CD4-positive, alpha-beta T cell treated with Interleukin-6 for 4 hours (primary cell): ENCODE measurements around the gene KDM5A.
"Not testable (repeated sequence)": the region's sequence is repeated elsewhere in the genome, so short reads cannot be mapped to it uniquely, and the experiment has no call there.

ENCODE experiments used
- DNase-seq: peaks from one replicate; pipeline ENCODE4 v3.0.0-alpha.2; 2020; ENCODE audit warnings: mixed read lengths

KDM5A gene

DNA sequence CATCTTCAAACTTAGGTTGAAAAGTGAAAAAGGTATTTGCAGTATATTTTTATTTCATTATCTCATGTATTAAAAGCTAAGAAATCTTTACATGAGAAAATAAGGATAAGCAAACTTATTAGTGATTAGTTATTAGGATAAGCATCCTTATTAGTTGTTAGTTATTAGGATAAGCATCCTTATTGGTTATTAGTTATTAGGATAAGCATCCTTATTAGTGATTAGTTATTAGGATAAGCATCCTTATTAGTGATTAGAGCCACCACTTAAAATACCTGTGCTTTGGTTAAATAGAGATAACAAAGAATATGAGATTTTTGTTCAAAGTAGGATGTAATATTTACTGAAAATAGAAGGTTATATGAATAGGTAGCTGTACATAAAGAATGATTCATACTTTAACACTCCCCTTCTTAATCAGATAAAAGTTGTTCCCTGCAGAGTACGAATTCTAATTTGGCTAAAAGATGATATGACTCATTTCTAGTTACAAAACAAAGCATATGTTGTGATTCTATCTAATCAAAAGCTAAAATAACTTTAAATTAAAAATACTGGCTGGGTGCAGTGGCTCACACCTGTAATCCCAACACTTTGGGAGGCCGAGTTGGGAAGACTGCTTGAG, 56.4 kb downstream of the KDM5A start:
- DNase-seq: no peak

DNA sequence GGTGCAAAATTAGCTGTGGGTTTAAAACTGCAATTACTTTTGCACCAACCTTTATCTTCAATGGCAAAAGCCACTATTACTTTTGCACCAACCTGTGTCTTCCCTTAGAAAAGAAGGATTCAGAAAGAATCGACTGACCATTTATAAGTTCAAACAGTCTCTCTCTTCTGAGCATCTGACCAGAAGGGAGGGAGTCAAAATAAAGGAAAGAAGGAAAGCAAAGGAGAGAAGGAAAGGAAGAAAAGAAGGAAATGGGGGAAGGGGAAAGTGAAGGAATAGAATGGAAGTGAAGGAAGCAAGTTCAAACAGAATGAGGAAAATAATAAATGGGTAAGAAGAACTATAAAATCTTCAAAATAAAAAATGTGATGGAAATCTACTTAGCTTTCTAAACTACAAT, 57.8 kb downstream of the KDM5A start:
- no peak for DNase-seq

GRCh38 chr12:325906-326305, 63.2 kb downstream of the KDM5A start:
- no peak for DNase-seq

GRCh38 chr12:323507-323906, 65.6 kb downstream of the KDM5A start:
- no peak for DNase-seq

- no peak for DNase-seq
These were observed 67.4 kb downstream of the KDM5A start for GRCh38 chr12:321606-322326.

- DNase-seq: no peak
These were observed 70.2 kb downstream of the KDM5A start for GRCh38 chr12:318759-319515.

DNA sequence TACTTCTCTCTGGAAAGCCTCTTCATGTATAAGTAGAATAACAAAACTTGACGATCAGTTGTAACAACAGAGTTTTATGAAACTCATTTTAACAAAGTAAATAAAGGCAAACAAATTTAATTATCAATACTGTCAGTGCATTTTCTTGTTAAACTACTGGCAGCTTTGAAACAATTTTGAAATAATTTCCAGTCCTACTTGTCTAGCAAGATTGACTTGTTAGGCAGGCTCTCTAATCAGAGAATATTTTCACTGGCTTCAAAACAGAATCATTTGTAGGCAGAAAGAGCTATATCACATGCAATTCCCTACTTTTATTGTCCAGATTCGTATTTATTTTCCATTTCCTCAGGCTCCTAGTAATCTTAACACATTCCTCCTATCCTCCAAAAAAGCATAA, 80.6 kb downstream of the KDM5A start:
- DNase-seq: no peak

DNA sequence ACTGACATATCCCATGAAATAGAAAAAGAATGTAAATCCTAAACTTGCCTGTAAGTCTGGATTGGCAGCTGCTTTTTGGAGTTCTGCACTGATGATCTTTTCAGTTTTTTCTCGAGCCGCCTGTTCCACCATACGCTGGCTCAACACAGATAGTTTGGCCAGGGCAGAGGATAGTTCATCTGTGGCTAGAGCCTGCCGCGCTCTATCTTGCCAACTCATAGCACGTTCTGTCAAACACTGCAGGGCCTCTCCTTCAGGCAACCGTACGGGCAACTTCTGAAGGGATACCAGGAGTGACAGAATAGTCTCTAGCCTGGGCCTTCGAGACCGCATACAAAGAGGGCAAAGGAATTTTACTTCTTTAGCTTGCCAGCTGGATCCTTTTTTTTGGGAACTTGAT, 81.7 kb downstream of the KDM5A start:
- no peak for DNase-seq

DNA sequence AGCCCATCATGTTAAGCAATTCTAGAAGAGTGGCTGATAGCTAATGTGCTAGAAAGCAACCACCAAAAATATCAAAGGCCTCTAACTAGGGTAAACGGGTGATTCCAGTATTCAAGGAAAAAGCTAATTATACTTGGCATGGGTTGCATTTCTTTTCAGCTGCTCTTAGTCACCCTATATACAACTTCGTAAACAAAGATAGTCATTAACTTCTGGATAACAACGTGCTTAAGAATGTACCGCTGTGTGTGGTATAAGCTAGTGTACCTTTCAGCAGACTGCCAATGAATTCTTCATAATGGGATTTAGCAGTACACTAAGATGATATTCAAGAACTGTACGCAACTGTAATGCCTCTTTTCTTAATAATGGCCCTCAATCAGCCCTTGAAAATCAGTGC, 84.3 kb downstream of the KDM5A start:
- no peak for DNase-seq

DNA sequence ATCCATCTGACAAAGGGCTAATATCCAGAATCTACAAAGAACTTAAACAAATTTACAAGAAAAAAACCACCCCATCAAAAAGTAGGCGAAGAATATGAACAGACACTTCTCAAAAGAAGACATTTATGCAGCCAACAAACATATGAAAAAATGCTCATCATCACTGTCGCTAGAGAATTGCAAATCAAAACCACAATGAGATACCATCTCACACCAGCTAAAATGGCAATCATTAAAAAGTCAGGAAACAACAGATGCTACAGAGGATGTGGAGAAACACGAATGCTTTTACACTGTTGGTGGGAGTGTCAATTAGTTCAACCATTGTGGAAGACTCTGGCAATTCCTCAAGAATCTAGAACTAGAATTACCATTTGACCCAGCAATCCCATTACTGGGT, 86.4 kb downstream of the KDM5A start:
- not testable (repeated sequence) for DNase-seq

DNA sequence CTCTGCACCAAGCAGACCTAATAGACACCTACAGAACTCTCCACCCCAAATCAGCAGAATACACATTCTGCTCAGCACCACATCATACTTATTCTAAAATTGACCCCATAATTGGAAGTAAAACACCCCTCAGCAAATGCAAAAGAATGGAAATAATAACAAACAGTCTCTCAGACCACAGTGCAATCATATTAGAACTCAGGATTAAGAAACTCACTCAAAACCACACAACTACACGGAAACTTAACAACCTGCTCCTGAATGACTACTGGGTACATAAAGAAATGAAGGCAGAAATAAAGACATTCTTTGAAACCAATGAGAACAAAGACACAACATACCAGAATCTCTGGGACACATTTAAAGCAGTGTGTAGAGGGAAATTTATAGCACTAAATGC, 89.0 kb downstream of the KDM5A start:
- DNase-seq: not testable (repeated sequence)

DNA sequence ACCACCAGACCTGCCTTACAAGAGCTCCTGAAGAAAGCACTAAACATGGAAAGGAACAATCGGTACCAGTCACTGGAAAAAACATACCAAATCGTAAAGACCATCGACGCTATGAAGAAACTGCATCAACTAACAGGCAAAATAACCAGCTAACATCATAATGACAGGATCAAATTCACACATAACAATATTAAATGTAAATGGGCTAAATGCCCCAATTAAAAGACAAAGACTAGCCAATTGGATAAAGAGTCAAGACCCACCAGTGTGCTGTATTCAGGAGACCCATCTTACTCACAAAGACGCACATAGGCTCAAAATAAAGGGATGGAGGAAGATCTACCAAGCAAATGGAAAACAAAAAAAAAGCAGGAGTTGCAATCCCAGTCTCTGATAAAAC, 89.6 kb downstream of the KDM5A start:
- DNase-seq: not testable (repeated sequence)

DNA sequence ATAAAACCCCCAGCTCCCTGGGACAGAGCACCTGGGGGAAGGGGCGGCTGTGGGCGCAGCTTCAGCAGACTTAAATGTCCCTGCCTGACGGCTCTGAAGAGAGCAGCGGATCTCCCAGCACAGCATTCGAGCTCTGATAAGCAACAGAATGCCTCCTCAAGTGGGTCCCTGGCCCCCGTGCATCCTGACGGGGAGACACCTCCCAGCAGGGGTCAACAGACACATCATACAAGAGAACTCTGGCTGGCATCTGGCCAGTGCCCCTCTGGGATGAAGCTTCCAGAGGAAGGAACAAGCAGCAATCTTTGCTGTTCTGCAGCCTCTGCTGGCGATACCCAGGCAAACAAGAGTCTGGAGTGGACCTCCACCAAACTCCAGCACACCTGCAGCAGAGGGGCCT, 91.1 kb downstream of the KDM5A start:
- DNase-seq: not testable (repeated sequence)

GRCh38 chr12:295132-295531, 94.0 kb downstream of the KDM5A start:
- no peak for DNase-seq

DNA sequence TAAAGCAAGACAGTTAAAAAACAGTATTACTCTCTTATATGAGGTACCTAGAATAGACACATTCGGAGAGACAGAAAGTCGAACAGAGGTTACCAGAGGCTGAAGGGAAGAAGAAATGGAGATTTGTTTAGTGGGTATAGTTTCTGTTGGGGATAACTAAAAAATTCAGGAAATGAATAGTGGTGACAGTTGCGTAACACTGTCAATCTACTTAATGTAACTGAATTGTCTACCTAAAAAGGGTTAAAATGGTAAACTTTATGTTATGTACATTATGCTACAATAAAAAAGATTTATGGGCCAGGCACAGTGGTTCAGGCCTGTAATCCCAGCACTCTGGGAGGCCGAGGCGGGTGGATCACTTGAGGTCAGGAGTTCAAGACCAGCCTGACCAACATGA, 95.9 kb downstream of the KDM5A start:
- no peak for DNase-seq

GRCh38 chr12:292186-292585, 96.9 kb downstream of the KDM5A start:
- no peak for DNase-seq

- no peak for DNase-seq
These were observed 97.9 kb downstream of the KDM5A start for GRCh38 chr12:291153-291723.

DNA sequence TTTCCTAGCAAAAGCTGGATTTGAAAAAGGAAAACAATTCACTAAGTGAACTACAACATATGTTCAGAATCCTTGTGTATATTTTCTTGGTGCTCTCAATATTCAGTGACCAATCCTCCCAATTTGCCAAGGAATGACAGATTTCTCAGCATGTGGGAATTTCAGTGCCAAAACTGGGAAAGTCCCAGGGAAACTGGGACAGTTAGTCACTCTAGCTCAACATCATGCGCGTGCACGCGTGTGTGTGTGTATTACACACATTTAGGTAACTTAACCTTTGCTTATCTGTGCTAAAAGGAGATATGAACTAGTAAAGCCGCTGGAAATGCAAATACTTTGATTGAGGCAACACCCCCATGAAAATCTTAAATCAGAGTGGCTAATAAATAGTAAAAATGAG, 100.4 kb downstream of the KDM5A start:
- DNase-seq: no peak

- no peak for DNase-seq
These were observed 102.4 kb downstream of the KDM5A start for GRCh38 chr12:286531-287300.

DNA sequence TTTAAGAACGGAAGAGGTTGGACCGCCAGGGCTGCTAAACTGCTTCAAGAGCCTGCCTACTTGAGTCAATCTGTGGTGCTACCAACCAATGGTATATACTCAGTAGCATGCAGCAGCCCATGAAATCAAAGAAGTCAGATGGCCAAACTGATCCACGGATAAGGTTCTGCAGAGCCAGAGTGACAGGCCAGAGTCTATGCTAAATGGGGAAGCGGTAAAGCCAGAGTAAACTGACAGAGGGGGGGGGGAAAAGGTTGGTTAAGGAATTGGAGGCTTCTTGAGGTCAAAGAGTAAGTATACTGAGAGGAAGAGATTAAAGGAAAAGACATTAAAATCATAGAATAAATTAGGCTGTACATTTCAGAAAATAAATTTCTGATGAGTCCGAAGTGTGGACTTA, 111.1 kb downstream of the KDM5A start:
- no peak for DNase-seq

GRCh38 chr12:275812-276211, 113.3 kb downstream of the KDM5A start:
- DNase-seq: no peak

GRCh38 chr12:273382-273781, 115.7 kb downstream of the KDM5A start:
- no peak for DNase-seq

GRCh38 chr12:272942-273341, 116.2 kb downstream of the KDM5A start:
- no peak for DNase-seq
